Raji (cell line): ENCODE data around the gene NUDCD2.

Experiments used
- POLR2A ChIP-seq: IDR thresholded peaks from 2 replicates; pipeline ENCODE4 v1.6.1; 2011; ENCODE audit warnings: low read depth, low read length, control low read depth; ENCODE audit not compliant: insufficient read depth

NUDCD2 gene

DNA sequence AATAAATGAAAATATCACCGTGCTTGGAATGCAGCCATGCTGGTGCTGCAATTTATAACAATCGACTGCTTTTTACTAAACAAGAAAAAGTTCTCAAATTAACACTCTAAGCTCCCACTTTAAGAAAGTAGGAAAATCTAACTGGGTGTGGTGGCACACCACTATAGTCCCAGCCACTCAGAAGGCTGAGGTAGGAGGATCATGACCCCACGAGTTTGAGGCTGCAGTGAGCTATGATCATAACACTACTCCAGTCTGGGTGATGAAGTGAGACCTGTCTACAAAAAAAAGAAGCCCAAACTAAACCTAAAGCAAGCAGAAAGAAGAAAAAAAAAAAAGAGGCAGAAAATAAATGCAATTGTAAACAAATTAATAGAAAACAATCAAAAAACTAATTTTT lies 12.0 kb downstream of the NUDCD2 start:
- no peak for TF ChIP-seq POLR2A

DNA sequence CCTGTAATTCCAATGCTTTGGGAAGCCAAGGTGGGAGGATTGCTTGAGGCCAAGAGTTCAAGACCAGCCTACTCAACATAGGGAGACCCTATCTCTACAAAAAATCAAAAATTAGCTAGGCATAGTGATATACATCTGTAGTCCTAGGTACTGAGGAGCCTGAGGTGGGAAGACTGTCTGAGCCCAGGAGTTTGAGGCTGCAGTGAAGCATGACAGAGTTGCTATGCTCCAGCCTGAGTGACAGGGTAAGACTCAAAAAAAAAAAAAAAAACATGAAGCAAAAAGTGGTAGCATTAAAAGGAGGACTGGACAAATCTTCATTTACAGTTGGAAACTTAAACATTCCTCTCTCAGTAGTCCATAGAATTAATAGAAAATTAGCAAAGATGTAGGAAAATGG lies 12.7 kb downstream of the NUDCD2 start:
- TF ChIP-seq POLR2A: no peak

DNA sequence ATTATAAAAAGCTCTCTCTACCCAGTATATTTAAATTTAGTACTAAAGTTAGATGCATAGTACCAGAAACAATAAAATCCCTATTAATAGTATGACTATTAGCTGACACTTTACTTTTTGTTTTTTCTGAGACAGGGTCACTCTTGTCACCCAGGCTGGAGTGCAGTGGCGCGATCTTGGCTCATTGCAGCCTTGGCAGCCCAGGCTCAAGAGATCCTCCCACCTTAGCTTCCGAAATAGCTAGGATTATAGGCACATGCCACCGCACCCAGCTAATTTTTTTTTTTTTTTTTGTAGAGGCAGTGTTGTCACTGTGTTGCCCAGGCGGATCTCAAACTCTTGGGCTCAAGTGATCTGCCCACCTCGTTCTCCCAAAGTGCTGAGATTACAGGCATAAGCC lies 14.6 kb downstream of the NUDCD2 start:
- TF ChIP-seq POLR2A: no peak

DNA sequence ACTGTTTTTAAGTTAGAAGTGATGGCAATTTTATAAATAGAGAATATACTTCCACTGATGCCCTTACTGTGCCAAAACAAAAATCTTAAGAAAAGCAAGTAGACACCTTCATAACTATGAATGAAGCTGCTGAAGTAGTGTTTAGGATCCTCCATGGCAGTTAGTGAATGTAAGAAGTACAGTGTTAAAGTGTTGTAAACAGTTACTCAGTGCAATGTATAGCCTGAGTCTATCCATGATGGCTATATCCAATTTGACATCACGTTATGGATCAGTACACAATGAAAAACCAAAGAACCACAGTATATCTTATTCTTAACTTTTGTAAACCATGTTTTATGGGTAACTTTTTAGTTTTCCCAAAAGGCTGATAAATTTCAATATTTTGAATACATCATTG lies 15.4 kb downstream of the NUDCD2 start:
- no peak for TF ChIP-seq POLR2A

DNA sequence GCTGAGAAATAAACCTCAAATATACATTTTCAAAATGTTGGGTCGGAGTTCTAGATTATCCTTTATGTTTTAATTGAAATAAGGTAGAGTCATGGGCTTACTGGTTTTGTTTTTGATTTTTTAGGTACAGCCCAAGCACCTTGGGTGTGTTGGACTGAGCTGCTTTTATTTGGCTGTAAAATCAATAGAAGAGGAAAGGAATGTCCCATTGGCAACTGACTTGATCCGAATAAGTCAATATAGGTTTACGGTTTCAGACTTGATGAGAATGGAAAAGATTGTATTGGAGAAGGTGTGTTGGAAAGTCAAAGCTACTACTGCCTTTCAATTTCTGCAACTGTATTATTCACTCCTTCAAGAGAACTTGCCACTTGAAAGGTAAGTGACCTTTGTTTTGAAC lies 18.9 kb downstream of the NUDCD2 start:
- TF ChIP-seq POLR2A: no peak

DNA sequence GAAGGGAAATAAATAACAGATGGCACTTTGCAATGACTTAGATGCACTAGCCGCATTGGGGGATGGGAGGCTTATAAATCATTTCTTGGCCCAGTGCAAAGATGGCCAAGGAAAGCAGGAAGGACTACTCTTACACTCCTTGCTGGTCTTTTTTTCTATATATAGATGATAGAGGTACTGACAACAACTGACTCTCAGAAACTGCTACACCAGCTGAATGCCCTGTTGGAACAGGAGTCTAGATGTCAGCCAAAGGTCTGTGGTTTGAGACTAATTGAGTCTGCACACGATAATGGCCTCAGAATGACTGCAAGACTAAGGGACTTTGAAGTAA lies 20.8 kb downstream of the NUDCD2 start:
- no peak for TF ChIP-seq POLR2A

DNA sequence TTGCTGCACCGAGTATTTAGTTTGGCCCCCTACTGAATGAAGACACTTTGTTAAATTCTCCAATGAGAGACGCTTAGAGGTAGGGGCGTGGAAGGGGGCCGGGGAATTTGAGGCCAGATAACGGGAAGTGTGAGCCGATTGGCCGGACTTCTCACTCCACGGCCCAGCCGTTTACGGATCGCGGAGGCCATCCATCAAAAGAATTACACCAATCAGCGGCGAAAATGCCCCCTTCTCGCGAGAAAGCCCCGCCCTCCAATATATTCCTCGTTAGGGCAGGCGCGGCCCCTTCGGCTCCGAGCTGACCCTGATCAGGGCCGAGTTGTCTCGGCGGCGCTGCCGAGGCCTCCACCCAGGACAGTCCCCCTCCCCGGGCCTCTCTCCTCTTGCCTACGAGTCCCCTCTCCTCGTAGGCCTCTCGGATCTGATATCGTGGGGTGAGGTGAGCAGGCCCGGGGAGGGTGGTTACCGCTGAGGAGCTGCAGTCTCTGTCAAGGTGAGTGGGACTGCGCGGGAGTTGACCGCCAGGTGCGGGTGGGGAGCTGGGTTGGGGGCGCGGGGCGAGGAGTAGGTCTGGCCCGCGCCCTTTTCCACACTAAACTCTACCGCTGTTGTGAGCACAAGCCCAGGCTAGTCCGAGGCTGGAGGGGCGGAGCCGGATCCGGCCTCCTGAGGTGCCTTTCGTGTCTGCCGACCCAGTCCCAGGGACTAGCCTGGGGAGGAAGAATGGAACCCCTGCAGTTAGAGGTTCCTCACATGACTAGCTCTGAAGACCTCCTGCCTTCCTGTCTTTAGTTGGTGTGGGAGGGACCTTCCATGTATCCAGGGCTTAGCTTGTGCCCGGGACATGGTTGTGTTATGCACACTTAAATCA lies 22.4 kb downstream of the NUDCD2 start, which contains the start of gene CCNG1:
Gene CCNG1 (plus strand): TSS at position 287 of the 874 bp plus-strand sequence. CDS start 1,662 bp downstream, outside the sequence.
- TF ChIP-seq POLR2A: peak; percentile 92

DNA sequence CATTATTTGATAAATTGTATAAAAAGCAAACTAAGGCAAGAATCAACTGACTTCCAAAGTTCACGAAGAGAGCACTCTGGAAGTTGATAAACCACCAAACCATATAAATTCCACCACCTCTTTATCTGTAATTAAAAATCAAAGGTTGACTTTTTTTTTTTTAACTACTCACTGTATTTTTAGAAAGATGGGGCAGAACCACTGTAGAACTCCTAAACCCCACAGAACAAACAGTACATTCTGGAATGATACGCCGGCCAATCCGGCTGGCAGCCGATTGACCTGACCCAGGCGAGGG lies 22.9 kb downstream of the NUDCD2 start:
- peak; percentile 79; the same call in 1 of the 2 replicates for TF ChIP-seq POLR2A

DNA sequence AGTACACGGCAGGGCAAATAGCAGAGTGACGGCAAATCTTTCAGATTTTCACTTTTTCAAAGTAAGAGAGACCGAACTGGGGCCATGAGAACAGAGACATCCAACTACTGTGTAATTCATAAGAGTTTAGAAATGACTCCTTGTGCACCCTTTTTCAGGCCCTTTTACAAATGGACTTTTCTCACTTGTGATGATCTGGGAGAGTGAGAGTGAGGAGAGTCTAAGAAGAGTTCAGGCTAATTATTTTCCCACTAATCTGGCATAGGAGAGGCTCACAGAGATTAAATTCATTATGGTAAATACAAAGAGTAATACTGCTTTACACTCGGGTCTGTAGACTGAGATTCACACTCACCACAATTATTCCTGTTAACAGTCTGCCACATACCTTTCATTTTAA lies 23.4 kb downstream of the NUDCD2 start:
- no peak for TF ChIP-seq POLR2A

DNA sequence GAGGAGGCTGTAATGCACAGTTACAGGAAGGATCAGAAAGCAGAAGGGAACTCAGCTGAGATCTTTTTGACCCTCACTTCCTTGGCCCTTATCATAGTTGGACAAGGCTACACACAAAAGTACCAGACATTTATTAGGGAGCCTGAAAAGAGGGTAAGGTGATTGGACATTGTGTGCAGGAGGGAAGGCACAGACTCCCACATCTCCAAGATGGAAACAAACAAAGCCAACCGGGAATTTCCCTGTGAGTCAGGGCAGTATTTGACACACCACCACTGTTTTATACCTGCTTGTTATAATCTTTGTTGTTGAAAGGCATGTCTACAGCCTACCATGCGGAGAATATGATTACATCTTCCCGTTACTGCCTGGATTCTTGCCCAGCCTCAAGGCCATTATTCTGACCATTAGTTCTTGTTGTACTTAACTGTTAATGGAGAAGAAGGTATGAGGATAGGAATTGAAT lies 25.5 kb downstream of the NUDCD2 start:
- no peak for TF ChIP-seq POLR2A

DNA sequence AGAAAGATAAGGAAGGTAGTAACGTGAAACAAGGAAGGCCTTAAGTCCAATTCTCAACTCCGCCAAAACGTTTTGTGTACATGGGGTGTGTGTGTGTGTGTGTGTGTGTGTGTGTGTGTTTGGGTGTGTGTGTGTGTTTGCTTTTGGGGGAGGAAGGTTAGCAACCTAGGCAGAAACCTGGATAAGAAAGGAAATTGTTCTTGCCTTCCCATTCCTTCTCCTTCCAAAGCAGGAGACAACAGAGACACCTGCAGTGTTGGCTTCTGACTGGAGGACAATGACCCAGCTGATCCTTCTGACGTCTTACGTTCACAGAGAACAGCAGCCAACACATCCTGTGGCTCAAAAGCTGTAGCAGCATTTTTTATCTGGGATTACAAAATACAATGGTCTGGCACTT lies 26.6 kb downstream of the NUDCD2 start:
- TF ChIP-seq POLR2A: no peak

DNA sequence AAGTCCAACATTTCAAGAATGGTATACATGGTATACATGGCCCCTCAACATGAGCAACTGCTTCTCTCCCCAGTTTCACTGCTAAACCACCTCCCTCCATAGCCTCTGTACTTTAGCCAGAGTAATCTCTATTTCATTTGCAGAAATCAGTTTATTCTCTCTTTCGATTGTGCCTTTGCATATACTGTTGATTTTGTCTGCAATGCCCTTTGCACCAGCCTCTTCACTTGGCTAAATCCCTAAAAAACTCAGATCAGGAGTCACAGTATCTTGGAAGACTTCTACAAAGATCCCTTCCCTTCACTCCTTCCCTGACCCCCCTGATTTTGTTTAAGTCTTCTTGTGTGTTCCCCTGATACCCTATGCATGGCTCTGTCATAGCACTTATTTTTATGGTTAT lies 27.4 kb downstream of the NUDCD2 start:
- TF ChIP-seq POLR2A: no peak

DNA sequence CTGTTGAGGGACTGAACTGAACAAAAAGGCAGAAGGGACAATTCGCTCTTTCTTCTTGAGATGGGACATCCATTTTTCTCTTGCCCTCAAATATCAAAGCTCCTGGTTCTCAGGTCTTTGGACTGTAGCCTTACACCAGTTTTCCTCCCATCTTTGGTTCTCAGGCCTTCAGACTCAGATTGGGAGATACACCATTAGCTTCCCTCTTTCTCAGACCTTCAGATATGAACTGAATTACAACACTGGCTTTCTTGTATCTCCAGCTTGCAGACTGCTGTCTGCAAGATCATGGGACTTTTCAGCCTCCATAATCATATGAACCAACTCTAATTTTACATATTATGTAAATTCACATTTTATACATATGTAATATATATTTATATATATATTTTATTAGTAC lies 35.1 kb downstream of the NUDCD2 start:
- no peak for TF ChIP-seq POLR2A

DNA sequence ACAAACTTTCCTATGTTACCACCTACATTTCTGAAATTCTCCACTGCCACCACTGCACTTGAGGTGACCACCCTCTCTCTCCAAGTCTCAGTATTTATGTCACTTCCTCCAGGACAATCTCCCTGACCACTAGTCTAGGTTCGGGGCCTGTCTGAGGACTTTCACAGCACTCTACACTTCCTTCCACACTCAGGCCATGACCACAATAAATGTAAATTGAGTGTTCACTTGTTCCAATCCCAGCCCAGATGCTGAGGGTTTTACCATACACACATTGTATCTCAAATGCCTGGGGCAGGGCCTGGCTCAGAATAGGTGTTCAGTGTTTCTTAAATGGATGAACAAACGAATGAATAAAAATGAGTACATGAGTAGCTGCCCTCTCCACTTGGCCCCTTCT lies 49.4 kb downstream of the NUDCD2 start:
- TF ChIP-seq POLR2A: no peak

DNA sequence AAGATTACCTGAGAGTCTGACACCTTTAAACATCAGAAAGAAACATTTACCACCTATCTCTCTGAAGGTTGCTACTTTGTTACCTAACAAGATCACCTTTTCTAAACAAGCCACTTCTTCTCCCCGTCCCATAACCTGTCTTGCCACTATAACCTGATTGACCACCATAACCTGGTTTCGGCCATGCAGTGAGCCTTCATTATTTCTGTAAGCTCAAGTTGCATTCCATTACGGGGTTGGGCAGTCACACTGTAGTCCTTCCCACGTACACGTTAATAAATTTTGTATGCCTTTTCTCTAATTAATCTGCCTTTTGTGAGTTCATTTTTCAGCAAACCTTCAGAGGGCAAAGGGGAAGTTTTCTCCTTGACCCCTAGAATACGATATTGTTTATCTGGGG lies 50.5 kb downstream of the NUDCD2 start:
- no peak for TF ChIP-seq POLR2A

DNA sequence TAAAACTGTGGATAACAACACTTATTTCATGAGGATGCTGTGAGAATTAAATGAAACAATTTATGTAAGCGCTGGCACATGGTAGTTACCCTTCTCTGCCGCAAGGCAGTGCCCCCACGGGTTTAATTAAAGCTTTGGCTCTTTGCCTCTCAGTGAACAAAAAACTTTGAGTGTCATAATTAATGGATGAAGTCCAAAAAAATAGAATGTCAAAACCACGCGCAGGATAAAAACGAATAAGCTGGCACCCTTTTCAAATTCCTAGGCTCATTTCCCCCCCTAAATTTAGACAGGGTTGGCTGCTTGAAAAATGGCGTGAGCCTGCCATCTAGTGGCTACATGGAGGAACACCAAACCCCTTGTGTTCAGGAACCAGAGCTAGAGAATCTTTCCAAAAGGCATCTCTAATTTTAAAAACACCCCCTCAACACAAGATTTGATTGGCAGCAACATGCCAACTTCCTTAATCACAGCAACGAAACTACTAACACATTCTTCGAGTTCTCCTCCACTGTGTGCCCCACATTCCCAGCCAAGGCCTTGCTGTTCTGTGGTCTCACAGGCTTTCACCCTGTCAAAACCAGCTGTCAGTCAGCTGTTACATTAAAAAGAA lies 51.5 kb downstream of the NUDCD2 start:
- TF ChIP-seq POLR2A: no peak

DNA sequence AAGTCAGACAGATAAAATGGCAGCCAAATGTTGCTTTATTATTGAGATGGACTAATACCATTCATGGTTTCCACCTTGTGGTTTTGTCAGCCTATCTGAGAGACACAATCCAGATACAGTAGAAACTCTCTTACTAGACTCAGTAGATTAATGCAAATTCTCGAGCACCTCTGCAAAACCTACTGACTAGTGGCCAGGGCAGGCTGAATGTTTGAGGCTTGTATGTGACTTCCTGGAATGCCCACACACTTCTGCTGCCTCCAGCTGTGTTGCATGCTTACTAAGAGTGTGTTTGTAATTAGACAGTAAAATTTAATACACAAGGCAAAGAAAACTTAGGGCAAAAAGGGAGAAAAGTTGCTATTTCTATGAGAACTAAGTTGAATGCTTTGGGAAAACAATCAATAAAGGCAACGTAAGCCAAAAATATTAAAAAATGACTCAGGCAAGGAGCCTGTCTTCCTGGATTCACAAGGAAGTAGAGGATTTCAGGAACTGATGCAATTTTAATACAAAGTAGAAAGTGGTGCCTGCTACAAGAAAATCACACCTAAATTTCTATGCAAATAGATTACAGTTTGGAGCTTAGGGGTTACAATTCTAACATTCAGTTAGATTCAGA lies 52.8 kb downstream of the NUDCD2 start:
- TF ChIP-seq POLR2A: no peak
